Measurements from ENCODE around the gene POU2F3. TPM values are rescaled to one million over a fixed set of nuclear protein-coding genes. Genes with fewer than 3 reads are reported as not detected.

The POU2F3 gene
- total RNA-seq, 2 donors from 2014 or later, result 0.77 to 1.5 TPM

DNA sequence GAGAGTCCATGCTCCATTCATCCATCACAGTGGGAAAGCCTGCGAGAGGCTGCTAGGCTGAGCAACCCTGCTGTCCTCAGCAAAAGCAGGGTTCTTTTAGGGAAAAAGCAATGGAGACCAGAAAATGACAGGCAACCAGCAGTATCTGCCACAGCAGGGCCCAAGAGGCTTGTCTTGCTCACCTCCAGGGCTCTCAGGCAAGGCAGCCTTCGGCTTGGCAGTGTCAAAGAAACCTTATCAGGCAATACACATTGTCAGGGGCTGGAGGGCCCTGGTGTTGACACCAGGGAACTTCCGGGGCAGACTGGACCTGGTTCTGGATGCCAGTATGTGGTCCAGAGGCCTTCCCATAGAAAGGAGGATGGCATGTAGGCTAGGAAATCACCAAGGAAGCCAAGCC lies 74.9 kb downstream of the POU2F3 start:
- Histone ChIP-seq H3K4me3 (no peak overlapping the region), H3K4me1 (peaks cover 3% of the 10 kb centered on the region), H3K36me3 (no peaks in the 10 kb centered on the region), H3K9me3 (no peaks in the 10 kb centered on the region), H3K27ac (no peak overlapping the region), H3K27me3 (no peaks in the 10 kb centered on the region), H3K9ac (ENCODE audit: low read depth in 2 of 2, low read length in 2 of 2) (no peak overlapping the region)
- intact Hi-C loops (cut with DNase I), result no loop called here
- TF ChIP-seq, protein P1, sequence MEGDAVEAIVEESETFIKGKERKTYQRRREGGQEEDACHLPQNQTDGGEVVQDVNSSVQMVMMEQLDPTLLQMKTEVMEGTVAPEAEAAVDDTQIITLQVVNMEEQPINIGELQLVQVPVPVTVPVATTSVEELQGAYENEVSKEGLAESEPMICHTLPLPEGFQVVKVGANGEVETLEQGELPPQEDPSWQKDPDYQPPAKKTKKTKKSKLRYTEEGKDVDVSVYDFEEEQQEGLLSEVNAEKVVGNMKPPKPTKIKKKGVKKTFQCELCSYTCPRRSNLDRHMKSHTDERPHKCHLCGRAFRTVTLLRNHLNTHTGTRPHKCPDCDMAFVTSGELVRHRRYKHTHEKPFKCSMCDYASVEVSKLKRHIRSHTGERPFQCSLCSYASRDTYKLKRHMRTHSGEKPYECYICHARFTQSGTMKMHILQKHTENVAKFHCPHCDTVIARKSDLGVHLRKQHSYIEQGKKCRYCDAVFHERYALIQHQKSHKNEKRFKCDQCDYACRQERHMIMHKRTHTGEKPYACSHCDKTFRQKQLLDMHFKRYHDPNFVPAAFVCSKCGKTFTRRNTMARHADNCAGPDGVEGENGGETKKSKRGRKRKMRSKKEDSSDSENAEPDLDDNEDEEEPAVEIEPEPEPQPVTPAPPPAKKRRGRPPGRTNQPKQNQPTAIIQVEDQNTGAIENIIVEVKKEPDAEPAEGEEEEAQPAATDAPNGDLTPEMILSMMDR (IDR thresholded peaks at IDR 0.05), result no peak
- no peak for DNase-seq

DNA sequence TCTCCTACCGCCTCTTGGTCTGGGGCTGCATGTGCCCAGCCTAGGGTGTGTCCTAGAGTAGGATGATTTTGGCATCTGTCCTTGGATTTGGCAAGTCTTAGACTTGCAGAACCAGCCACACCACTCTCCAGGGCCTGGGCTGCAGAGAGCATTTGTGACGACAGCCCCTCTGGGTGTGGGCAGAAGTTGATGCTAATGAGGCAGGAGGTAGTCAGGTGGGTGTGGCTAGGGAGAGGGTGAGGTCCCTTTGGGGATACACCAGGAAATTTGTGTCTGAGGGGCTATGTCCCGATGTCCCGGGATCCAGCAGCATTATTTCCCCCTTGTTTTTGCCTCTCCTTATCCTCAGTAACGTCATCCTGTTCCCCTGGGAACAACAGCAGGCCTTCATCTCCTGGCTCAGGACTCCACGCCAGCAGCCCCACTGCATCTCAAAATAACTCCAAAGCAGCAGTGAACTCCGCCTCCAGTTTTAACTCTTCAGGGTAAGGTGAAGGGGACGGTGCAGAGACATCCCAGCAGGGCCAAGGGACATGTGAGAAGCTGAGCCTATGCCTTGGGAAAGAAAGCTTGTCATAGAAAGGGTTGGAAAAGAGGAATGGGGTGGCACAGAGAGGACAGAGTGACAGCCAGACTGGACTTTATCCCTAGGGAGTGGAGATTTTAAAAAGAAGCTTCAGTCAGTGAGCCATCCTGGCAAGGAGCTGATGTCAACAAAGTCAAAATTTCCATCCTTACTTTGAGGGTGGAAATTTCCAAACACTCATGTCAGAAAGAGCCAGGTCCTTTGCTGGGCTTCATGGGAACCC lies 77.1 kb downstream of the POU2F3 start:
- TF ChIP-seq, protein P1 (IDR thresholded peaks at IDR 0.05), result no peak
- Histone ChIP-seq H3K36me3 (no peaks in the 10 kb centered on the region), H3K4me1 (no peaks in the 10 kb centered on the region), H3K27me3 (no peaks in the 10 kb centered on the region), H3K9ac (ENCODE audit: low read depth in 2 of 2, low read length in 2 of 2) (no peak overlapping the region), H3K27ac (no peak overlapping the region), H3K9me3 (no peaks in the 10 kb centered on the region), H3K4me3 (no peak overlapping the region)
- intact Hi-C loops (cut with DNase I), result no loop called here
- peak; percentile 92 for DNase-seq

DNA sequence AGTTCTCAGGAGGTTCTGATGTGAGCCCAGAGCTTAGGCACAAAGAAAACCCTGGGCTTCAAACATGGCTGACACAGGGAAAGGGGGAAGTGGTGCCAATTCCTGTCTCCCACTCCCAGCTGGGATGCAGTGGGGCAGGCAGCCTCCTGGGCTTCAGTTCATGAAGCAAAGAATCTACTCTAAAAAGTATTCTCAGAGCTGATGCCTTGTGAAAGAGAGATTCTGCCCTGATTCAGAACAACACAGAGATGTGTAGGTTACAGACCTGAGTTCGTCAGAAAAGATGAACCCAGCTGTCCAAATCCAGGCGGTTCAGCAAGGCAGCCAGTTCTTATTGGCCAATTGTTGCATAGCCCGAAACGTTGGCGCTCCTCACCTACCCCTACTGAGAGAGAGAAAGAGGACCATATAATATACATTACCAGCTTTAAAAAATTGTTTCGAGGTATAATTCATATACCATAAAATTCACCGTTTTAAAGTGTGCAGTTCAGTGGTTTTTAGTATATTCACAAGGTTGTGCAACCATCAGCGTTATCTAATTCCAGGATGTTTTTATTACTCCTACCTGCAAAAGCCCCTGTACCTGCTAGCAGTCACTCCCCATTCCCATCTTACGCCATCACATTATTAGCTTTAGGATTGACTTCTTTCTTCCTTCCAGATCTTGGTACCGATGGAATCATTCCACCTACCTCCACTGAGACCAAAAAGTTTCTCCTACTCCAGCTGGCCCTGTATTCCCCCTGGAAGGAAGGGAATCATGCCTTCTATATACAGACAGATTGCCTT lies 77.9 kb downstream of the POU2F3 start:
- H3K9ac ChIP-seq (ENCODE audit: low read depth in 2 of 2, low read length in 2 of 2), result no peak overlapping the region
- H3K27ac ChIP-seq, result no peak overlapping the region
- no peaks in the 10 kb centered on the region for H3K9me3 ChIP-seq
- H3K4me1 ChIP-seq, result no peaks in the 10 kb centered on the region
- no peaks in the 10 kb centered on the region for H3K27me3 ChIP-seq
- no peaks in the 10 kb centered on the region for H3K36me3 ChIP-seq
- DNase-seq, result no peak
- intact Hi-C loops (cut with DNase I), result no loop called here
- TF ChIP-seq, protein P1 (IDR thresholded peaks at IDR 0.05), result no peak
- no peak overlapping the region for H3K4me3 ChIP-seq

DNA sequence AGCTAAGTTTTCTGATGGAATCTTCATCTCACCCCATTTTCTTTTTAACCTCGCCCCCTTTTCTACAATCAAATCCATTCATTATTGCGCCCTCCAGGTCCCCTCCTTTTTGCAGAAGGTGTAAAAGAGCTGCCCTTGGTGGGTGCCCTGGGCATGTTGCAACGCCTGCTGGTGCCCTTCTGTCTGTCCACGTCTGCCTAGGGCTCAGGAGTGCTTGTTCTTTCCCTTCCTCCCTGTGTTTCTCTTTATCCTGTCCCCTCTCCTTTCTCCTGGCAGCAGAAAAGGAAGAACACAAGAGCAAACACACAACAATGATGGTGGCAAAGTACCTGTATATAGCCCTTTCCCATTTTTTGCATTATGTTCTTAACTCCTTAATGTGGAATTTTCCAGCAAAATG lies 79.0 kb downstream of the POU2F3 start:
- TF ChIP-seq, protein P1 (IDR thresholded peaks at IDR 0.05), result no peak
- H3K4me1 ChIP-seq, result no peaks in the 10 kb centered on the region
- no peak overlapping the region for H3K4me3 ChIP-seq
- H3K9ac ChIP-seq (ENCODE audit: low read depth in 2 of 2, low read length in 2 of 2), result no peak overlapping the region
- intact Hi-C loops (cut with DNase I), result no loop called here
- DNase-seq, result no peak
- no peaks in the 10 kb centered on the region for H3K27me3 ChIP-seq
- no peaks in the 10 kb centered on the region for H3K9me3 ChIP-seq
- no peaks in the 10 kb centered on the region for H3K36me3 ChIP-seq
- H3K27ac ChIP-seq, result no peak overlapping the region

DNA sequence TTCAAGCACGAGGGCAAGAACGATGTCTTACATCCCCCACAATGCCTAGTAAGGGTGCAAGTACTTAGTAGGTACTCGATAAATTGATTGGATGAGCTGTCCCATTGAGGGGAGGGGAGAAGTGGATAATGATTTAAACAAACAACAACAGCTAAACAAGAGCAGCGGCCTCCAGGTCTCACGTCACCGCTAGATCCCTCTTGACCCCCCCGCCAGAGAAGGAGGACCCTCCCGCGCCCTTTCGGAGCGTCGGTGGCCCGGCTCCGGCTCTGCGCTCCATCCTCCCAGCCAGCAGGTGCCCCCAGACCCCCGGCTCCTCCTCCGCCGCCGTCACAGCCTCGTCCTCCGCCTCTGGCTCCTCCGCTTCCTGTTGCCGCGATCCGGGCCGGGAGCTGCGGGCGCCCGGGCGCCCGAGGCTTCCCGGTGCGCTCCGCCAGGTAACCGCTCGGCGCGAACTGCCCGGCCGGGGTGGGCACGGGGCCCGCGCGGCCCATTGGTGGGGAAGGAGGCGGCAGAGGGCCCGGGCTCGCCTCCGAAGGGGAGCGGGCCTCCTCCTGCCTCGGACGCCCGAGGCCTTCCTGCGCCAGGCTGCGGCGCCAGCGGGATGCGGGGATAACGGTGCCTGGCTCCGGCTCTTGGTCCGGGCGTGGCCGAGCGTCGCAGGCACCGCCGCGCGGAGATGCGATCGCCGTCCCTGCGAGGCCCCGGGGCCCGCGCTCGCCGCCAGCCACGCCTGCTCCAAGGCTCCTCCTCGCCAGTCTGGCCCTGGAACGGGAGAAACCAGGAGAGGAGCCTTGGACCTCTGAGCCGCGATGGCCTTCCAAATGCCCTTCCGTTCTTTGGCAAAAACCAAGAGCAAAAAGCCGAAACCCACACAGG lies 85.2 kb downstream of the POU2F3 start, which contains the start of gene TLCD5:
Gene TLCD5, plus strand, starts transcription at position 368 of the 879 bp plus-strand sequence. CDS start 2,143 bp downstream, outside the sequence.
- DNase-seq, result no peak
- intact Hi-C loops (cut with DNase I), result no loop called here
- H3K9me3 ChIP-seq, result no peaks in the 10 kb centered on the region
- H3K27ac ChIP-seq, result peak within 1 kb of the TSS; percentile 46
- TF ChIP-seq, protein P1 (IDR thresholded peaks at IDR 0.05), result no peak
- no peaks in the 10 kb centered on the region for H3K4me1 ChIP-seq
- H3K36me3 ChIP-seq, result no peaks in the 10 kb centered on the region
- H3K27me3 ChIP-seq, result peaks cover 4% of the 10 kb centered on the region
- peak within 1 kb of the TSS; percentile 43 to 68 for H3K9ac ChIP-seq (ENCODE audit: low read depth in 2 of 2, low read length in 2 of 2)
- H3K4me3 ChIP-seq, result peak within 1 kb of the TSS; percentile 57
